ENCODE results near the gene FAIM2.
A peak's percentile ranks its signal among the peaks of the same experiment; 100 is the strongest.

FAIM2 gene

DNA sequence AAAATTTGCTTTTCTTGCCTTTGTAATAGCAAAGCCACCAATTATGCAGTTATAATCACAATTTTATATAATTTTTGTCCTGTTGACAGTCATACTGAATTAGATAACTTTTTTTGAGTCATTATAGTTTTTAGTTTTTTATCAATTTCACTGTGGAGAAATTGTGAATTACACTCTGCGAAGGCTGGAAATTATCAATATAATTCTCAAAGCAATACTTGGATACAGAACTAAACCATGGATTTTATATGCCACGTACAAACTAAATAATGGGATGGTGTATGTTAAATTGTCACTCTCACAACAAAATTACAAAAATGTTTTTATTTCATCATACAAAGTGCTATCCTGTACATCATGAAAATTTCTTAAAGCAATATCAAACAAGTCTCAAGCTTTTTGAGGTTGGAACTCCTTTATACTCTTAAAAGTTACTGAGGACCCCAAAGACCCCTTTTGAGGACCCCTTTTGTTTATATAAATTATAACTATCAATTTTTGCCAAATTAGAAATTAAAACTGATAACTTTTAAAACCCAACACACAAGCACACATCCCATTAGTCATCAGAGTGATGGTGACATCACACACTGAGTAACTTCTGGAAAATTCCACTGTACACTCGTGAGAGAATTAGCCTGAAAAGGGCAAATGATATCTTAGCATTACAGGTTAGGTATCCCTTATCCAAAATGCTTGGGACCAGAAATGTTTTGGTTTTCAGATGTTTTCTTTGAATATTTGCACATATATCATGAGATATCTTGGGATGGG is 27.0 kb upstream of the FAIM2 start:
- Mint-ChIP-seq H3K4me3 (no peak overlapping the region), H3K9me3 (no peaks in the 10 kb centered on the region), H3K27ac (no peak overlapping the region), H3K27me3 (peaks cover 27% of the 10 kb centered on the region), H3K4me1 (ENCODE audit: low read depth) (peaks cover 7% of the 10 kb centered on the region), H3K36me3 (ENCODE audit: low read depth) (no peaks in the 10 kb centered on the region)
- intact Hi-C loops (cut with micrococcal nuclease) = no loop called here

GRCh38 chr12:49929581-49929980 is 25.9 kb upstream of the FAIM2 start:
- H3K4me1 Mint-ChIP-seq (ENCODE audit: low read depth) = peaks cover 12% of the 10 kb centered on the region
- no peaks in the 10 kb centered on the region for H3K9me3 Mint-ChIP-seq
- no peak overlapping the region for H3K4me3 Mint-ChIP-seq
- H3K36me3 Mint-ChIP-seq (ENCODE audit: low read depth) = no peaks in the 10 kb centered on the region
- peaks cover 26% of the 10 kb centered on the region for H3K27me3 Mint-ChIP-seq
- intact Hi-C loops (cut with micrococcal nuclease) = no loop called here
- H3K27ac Mint-ChIP-seq = no peak overlapping the region

GRCh38 chr12:49928471-49928870 is 24.8 kb upstream of the FAIM2 start:
- Mint-ChIP-seq H3K4me1 (ENCODE audit: low read depth) (peaks cover 12% of the 10 kb centered on the region), H3K4me3 (no peak overlapping the region), H3K27me3 (peaks cover 32% of the 10 kb centered on the region), H3K36me3 (ENCODE audit: low read depth) (no peaks in the 10 kb centered on the region), H3K27ac (peak overlapping the region; percentile 30), H3K9me3 (no peaks in the 10 kb centered on the region)
- intact Hi-C loops (cut with micrococcal nuclease) = no loop called here

DNA sequence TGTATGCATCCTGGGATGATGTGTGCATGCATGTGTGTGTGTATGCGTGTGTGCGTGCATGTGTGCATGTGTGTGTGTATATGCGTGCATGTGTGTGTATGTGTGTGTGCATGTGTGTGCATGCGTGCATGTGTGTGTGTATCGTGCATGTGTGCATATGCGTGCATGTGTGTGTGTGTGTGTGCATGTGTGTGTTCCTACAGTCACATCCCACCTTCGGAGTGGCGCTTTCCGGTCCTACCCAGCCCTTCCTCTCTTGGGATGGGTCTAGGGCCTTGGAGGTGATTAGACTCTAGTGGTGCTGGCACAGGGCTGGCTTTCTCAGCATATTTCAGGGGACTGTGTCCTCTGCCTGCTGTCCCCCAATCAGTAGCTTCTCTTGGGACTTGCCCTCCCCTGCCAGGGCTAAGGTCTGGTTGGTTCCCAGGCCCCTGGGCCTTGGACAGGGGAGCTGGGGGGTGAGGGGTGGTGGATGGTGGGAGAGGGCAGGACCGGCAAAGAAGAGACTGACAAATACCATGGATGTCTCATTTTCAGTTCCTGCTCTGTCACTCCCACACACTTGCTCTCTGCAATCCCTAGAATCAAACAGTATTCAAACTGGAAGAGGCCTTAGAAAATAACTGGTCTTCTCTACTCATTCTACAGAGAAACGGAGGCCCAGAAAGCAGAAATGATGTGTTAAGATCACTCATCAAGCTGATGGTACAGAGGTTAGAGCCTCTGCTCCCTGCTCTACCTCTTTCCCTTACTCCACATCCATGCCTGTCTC is 21.9 kb upstream of the FAIM2 start:
- H3K4me3 Mint-ChIP-seq = no peak overlapping the region
- no peaks in the 10 kb centered on the region for H3K9me3 Mint-ChIP-seq
- intact Hi-C loops (cut with micrococcal nuclease) = no loop called here
- peaks cover 27% of the 10 kb centered on the region for H3K4me1 Mint-ChIP-seq (ENCODE audit: low read depth)
- peaks cover 41% of the 10 kb centered on the region for H3K27me3 Mint-ChIP-seq
- H3K27ac Mint-ChIP-seq = peak overlapping the region; percentile 31
- H3K36me3 Mint-ChIP-seq (ENCODE audit: low read depth) = no peaks in the 10 kb centered on the region

DNA sequence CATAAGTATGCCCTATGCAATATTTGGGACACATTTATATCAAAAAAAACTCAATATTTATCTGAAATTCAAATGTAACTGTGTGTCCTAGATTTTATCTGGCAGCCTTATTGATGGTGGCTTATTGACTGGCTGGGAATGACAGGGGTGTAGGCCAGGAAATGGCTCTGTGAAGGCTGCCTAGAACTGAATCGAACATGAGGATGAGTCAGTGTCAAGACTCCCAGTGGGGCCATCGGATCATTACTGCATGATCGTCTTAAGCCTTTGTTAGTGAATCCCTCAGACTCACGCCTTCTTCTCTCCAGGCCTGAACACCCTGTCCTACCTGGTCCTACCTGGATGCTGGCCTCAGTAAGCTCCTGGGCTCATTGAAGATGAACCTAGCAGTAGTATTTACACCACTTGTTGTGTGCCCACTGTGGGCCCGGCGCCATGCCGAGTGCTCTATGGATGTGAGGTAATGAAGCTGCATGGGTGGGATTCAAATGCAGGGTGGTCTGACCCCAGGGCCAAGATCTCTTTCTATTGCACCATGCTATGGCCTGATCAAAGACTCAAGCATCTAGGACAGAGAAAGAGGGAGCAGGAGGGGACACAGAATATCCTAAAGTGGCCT is 21.0 kb upstream of the FAIM2 start:
- no peaks in the 10 kb centered on the region for H3K9me3 Mint-ChIP-seq
- intact Hi-C loops (cut with micrococcal nuclease) = no loop called here
- H3K27ac Mint-ChIP-seq = no peak overlapping the region
- no peaks in the 10 kb centered on the region for H3K36me3 Mint-ChIP-seq (ENCODE audit: low read depth)
- no peak overlapping the region for H3K4me3 Mint-ChIP-seq
- peaks cover 39% of the 10 kb centered on the region for H3K27me3 Mint-ChIP-seq
- H3K4me1 Mint-ChIP-seq (ENCODE audit: low read depth) = peaks cover 35% of the 10 kb centered on the region

DNA sequence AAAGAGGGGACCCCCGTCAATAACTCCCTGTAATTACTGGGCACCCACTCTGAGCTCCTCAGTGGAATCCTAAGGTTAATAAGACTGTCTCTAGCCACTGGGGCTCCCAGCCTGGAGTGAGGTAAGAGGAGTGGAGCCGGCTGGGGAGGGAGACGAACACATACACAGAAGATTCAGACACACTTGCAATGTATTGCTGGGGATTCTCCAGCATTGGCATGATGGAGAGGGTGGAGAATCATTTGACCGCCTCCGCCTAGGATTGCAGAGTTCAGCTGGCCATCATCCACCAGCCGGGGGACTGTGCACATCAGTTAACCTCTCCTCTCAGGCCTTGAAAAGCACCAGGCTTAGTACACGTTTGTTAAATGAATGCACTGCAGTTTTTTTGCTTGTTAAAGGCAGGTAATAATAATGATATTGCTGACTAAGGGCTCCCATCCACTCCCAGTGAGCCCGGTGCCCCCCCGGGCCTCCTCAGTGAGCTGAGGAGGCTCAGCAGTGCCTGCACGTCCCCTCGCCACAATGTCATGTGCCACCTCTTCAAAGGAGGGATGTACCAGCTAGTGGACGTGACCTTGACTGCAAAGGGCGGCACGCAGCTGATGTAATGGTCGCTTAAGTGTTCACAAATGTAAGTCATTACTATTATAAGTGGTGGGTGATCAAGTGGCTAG is 20.3 kb upstream of the FAIM2 start:
- H3K36me3 Mint-ChIP-seq (ENCODE audit: low read depth) = no peaks in the 10 kb centered on the region
- H3K9me3 Mint-ChIP-seq = no peaks in the 10 kb centered on the region
- H3K27ac Mint-ChIP-seq = peak overlapping the region; percentile 4
- H3K4me1 Mint-ChIP-seq (ENCODE audit: low read depth) = peaks cover 40% of the 10 kb centered on the region
- intact Hi-C loops (cut with micrococcal nuclease) = no loop called here
- peaks cover 33% of the 10 kb centered on the region for H3K27me3 Mint-ChIP-seq
- no peak overlapping the region for H3K4me3 Mint-ChIP-seq

DNA sequence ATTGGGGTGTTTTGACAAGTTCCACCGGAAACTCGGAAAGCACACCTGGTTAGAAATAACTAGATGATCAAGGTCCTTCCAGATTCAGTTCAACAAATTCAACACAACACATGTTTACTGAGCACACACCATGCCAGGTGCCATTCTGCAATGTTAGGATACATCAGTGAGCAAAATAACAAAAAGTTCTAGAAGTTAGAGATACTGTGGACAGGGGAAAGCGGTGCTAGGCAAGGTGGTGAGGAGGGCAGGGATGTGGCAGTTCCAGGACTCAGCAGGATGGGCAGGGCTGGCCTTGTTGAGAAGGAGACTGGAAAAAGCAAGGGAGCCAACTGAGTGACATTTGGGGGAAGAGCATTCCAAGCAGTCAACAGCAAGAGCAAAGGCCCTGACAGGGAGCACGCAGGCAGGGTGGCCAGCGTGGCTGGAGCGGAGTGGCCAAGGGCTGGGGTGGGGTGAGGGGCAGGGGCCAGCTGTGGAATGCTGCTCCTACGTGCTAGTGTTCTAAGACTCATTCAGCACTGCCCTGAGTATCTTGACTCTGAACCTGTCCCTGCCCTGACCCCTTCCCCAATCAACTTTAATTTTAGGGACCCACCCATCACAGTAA is 19.4 kb upstream of the FAIM2 start:
- Mint-ChIP-seq H3K9me3 (no peaks in the 10 kb centered on the region), H3K4me1 (ENCODE audit: low read depth) (peaks cover 46% of the 10 kb centered on the region), H3K4me3 (no peak overlapping the region), H3K27me3 (peaks cover 25% of the 10 kb centered on the region), H3K36me3 (ENCODE audit: low read depth) (no peaks in the 10 kb centered on the region), H3K27ac (peak overlapping the region; percentile 4)
- intact Hi-C loops (cut with micrococcal nuclease) = no loop called here

DNA sequence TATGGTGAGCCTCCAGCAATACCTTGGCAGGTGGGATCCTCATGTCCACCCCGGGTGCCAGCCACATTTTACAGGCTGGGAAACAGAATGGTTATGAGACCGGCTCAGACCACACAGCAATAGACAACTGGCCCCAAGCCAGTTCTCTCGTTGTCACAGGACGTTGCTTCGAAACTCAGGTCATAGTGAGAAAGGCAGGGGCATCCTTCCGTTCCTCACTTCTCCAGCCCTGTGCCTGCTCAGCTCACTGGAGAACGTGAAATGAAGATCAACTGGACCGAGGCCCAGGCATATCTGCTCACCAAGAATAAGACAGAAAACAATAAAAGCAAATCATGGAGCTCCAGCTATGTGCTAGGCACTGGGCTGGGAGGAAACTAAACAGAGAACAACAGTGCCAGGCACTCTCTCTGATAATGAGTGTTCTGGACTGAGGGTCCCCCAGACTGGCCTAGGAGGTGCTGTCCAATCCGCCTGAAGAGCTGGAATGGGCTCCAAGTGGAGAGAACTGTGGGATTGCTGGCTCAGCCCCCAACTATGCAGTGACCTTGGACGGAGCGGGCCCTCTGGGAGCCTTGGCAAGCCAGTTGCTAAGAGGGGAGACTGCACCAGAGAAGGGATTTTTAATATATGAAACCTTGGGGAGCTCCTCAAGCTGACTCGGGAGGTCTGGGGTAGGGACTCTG is 18.8 kb upstream of the FAIM2 start:
- peaks cover 46% of the 10 kb centered on the region for H3K4me1 Mint-ChIP-seq (ENCODE audit: low read depth)
- H3K4me3 Mint-ChIP-seq = no peak overlapping the region
- no peaks in the 10 kb centered on the region for H3K9me3 Mint-ChIP-seq
- H3K27me3 Mint-ChIP-seq = peaks cover 27% of the 10 kb centered on the region
- H3K27ac Mint-ChIP-seq = no peak overlapping the region
- no peaks in the 10 kb centered on the region for H3K36me3 Mint-ChIP-seq (ENCODE audit: low read depth)
- intact Hi-C loops (cut with micrococcal nuclease) = no loop called here

GRCh38 chr12:49921936-49922335 is 18.2 kb upstream of the FAIM2 start:
- H3K27ac Mint-ChIP-seq = no peak overlapping the region
- H3K27me3 Mint-ChIP-seq = peaks cover 29% of the 10 kb centered on the region
- no peaks in the 10 kb centered on the region for H3K9me3 Mint-ChIP-seq
- no peak overlapping the region for H3K4me3 Mint-ChIP-seq
- intact Hi-C loops (cut with micrococcal nuclease) = no loop called here
- H3K4me1 Mint-ChIP-seq (ENCODE audit: low read depth) = peaks cover 46% of the 10 kb centered on the region
- H3K36me3 Mint-ChIP-seq (ENCODE audit: low read depth) = no peaks in the 10 kb centered on the region

- H3K36me3 Mint-ChIP-seq (ENCODE audit: low read depth) = no peaks in the 10 kb centered on the region
- no peak overlapping the region for H3K27ac Mint-ChIP-seq
- H3K27me3 Mint-ChIP-seq = peaks cover 30% of the 10 kb centered on the region
- H3K4me3 Mint-ChIP-seq = no peak overlapping the region
- intact Hi-C loops (cut with micrococcal nuclease) = no loop called here
- peaks cover 44% of the 10 kb centered on the region for H3K4me1 Mint-ChIP-seq (ENCODE audit: low read depth)
- H3K9me3 Mint-ChIP-seq = no peaks in the 10 kb centered on the region
Measured at GRCh38 chr12:49921299-49921698, 17.6 kb upstream of the FAIM2 start.

GRCh38 chr12:49920915-49921286 is 17.2 kb upstream of the FAIM2 start:
- Mint-ChIP-seq H3K27ac (no peak overlapping the region), H3K27me3 (peaks cover 32% of the 10 kb centered on the region), H3K4me3 (no peak overlapping the region), H3K4me1 (ENCODE audit: low read depth) (peaks cover 40% of the 10 kb centered on the region), H3K9me3 (no peaks in the 10 kb centered on the region), H3K36me3 (ENCODE audit: low read depth) (no peaks in the 10 kb centered on the region)
- intact Hi-C loops (cut with micrococcal nuclease) = no loop called here

DNA sequence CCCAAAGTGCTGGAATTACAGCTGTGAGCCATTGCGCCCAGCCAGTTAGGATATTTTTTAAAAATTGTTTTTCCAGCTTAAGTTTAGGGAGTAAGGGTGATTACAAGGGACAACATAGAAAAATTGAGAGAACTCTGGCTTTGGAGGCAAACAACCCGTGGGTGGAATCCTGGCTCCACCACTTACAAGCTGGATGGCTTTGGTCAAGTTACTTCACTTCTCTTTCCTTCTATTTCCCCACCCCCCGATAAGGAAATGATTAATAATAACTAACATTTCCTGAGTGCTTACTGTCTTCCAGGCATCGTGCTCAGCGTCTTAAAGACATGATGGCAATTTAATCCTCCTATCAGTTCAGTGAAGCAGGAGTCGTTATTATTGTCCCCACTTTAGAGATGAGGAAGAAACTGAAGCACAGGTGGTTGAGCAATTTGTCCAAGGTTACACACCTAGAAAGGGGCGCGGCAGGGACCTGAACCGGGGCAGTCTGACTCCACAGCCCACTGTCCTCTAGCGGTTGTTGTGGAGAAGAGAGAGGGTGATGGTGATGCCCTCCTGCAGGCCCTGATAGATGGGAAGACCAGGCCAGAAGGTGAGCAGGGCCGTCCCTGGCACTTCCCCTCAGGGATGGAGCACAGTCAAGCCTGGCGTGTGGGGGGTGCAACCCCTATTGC is 16.7 kb upstream of the FAIM2 start:
- H3K36me3 Mint-ChIP-seq (ENCODE audit: low read depth) = no peaks in the 10 kb centered on the region
- peaks cover 35% of the 10 kb centered on the region for H3K27me3 Mint-ChIP-seq
- peaks cover 35% of the 10 kb centered on the region for H3K4me1 Mint-ChIP-seq (ENCODE audit: low read depth)
- H3K9me3 Mint-ChIP-seq = no peaks in the 10 kb centered on the region
- H3K27ac Mint-ChIP-seq = no peak overlapping the region
- intact Hi-C loops (cut with micrococcal nuclease) = no loop called here
- no peak overlapping the region for H3K4me3 Mint-ChIP-seq

DNA sequence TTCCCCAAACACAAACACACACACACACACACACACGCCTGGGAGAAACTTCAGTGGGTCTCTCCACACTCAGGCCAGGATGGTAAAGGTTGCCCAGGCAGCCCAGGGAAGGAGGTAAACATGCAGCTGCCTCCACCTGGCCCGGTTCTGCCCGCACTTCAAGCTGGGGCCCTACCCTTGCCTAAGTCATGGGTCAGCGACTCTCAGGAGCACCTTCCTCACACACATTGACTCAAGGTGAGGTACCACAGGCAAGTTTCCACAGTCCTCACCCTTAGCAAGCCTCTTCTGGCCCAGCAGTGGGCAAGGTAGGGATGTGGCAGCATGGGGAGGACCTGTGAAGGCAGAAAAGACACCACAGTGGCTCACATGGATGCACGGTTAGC is 14.1 kb upstream of the FAIM2 start:
- Mint-ChIP-seq H3K4me3 (no peak overlapping the region), H3K9me3 (no peaks in the 10 kb centered on the region), H3K36me3 (ENCODE audit: low read depth) (no peaks in the 10 kb centered on the region), H3K27ac (no peak overlapping the region), H3K27me3 (peaks cover 38% of the 10 kb centered on the region), H3K4me1 (ENCODE audit: low read depth) (peaks cover 34% of the 10 kb centered on the region)
- intact Hi-C loops (cut with micrococcal nuclease) = no loop called here
